ENCODE data around the gene SHISA5. TPM values are rescaled to one million over a fixed set of nuclear protein-coding genes. Genes with fewer than 3 reads are reported as not detected.
A peak's percentile ranks its signal among the peaks of the same experiment; 100 is the strongest.

The SHISA5 gene
- total and polyA plus RNA-seq, 2 donors from 2014 or later = 157 to 214 TPM

DNA sequence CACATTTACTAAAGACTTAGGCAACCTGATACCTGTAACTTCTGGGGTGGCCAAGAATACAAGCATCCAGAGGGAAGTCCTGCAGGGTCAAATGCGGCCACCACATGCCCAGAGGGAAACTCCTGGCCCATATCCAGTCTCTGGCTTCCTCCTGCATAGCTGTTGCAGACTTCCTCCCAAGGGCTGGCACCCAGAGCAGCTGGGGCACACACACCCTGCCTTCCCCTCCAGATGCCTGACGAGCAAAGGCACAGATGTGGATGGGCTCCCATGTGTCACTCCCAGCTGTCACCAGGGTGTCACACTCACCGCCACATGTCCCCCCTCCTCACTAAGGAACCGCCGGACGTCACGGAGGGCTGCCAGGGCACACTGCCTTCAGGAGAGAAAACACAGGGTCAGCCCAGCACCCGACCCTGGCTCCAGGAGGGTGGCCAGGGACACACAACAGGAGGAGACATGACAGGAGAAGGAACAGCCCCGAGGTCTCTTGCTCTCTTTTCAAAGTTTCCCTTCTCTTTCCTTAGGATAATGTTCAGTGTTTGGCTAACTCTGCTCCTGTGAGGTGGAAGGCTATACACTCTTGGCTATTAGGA is 39.4 kb upstream of the SHISA5 start:
- H3K27me3 ChIP-seq (ENCODE audit: control insufficient read depth, insufficient read depth, low read length) = no peaks in the 10 kb centered on the region
- H3K4me3 ChIP-seq (ENCODE audit: low read length in 3 of 3) = no peak overlapping the region
- FAIRE-seq (no peak), DNase-seq (peak in 1 of 5 donors; percentile 73)
- TF ChIP-seq, protein P1, sequence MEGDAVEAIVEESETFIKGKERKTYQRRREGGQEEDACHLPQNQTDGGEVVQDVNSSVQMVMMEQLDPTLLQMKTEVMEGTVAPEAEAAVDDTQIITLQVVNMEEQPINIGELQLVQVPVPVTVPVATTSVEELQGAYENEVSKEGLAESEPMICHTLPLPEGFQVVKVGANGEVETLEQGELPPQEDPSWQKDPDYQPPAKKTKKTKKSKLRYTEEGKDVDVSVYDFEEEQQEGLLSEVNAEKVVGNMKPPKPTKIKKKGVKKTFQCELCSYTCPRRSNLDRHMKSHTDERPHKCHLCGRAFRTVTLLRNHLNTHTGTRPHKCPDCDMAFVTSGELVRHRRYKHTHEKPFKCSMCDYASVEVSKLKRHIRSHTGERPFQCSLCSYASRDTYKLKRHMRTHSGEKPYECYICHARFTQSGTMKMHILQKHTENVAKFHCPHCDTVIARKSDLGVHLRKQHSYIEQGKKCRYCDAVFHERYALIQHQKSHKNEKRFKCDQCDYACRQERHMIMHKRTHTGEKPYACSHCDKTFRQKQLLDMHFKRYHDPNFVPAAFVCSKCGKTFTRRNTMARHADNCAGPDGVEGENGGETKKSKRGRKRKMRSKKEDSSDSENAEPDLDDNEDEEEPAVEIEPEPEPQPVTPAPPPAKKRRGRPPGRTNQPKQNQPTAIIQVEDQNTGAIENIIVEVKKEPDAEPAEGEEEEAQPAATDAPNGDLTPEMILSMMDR (IDR thresholded peaks at IDR 0.05; ENCODE audit: borderline replicate concordance, extremely low read depth, insufficient read depth) = no peak
- no peaks in the 10 kb centered on the region for H3K9me3 ChIP-seq (ENCODE audit: control insufficient read depth in 2 of 3, insufficient read depth in 1 of 3, low read length in 3 of 3)
- peaks cover 0 to 3% (median under 1%) of the 10 kb centered on the region in 3 donors for H3K4me1 ChIP-seq (ENCODE audit: control insufficient read depth in 2 of 3, insufficient read depth in 2 of 3, low read depth in 1 of 3, low read length in 3 of 3)
- H3K27ac ChIP-seq (ENCODE audit: low read depth in 2 of 2, low read length in 2 of 2) = no peak overlapping the region
- no peak overlapping the region for H3K9ac ChIP-seq (ENCODE audit: low read length in 3 of 3)
- intact Hi-C loops (cut with DNase I) = no loop called here
- H3K36me3 ChIP-seq (ENCODE audit: control insufficient read depth in 2 of 3, insufficient read depth in 3 of 3, low read length in 3 of 3) = peaks cover 0 to 2% (median 0%) of the 10 kb centered on the region in 3 donors

DNA sequence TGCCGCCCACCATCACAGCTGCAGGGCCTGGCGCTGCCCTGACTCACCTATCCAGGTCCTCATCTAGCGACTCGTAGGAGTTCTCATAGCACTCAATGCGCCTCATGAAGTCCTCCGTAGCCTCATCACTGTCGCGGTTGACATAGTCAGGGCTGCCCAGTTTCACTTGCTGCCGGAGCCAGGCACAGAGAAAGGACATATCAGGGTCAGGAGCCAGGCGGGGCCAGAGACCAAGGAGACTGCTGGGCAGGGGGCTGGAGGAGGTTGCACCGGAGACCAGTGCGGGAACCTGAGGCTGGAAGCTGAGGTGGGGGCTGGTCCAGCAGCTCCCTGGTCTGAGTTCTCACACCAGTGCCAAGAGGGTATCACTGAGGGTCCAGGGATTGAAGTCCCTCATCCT is 34.5 kb upstream of the SHISA5 start:
- no peaks in the 10 kb centered on the region for H3K27me3 ChIP-seq (ENCODE audit: control insufficient read depth, insufficient read depth, low read length)
- H3K36me3 ChIP-seq (ENCODE audit: control insufficient read depth in 2 of 3, insufficient read depth in 3 of 3, low read length in 3 of 3) = peaks cover 0 to 3% (median 0%) of the 10 kb centered on the region in 3 donors
- H3K27ac ChIP-seq (ENCODE audit: low read depth in 2 of 2, low read length in 2 of 2) = no peak overlapping the region
- TF ChIP-seq, protein P1 (IDR thresholded peaks at IDR 0.05; ENCODE audit: borderline replicate concordance, extremely low read depth, insufficient read depth) = no peak
- no peaks in the 10 kb centered on the region for H3K9me3 ChIP-seq (ENCODE audit: control insufficient read depth in 2 of 3, insufficient read depth in 1 of 3, low read length in 3 of 3)
- no peak overlapping the region for H3K4me3 ChIP-seq (ENCODE audit: low read length in 3 of 3)
- intact Hi-C loops (cut with DNase I) = no loop called here
- DNase-seq (peak in 1 of 5 donors; percentile 56), FAIRE-seq (no peak)
- H3K9ac ChIP-seq (ENCODE audit: low read length in 3 of 3) = no peak overlapping the region
- H3K4me1 ChIP-seq (ENCODE audit: control insufficient read depth in 2 of 3, insufficient read depth in 2 of 3, low read depth in 1 of 3, low read length in 3 of 3) = peaks cover 0 to 2% (median 0%) of the 10 kb centered on the region in 3 donors

DNA sequence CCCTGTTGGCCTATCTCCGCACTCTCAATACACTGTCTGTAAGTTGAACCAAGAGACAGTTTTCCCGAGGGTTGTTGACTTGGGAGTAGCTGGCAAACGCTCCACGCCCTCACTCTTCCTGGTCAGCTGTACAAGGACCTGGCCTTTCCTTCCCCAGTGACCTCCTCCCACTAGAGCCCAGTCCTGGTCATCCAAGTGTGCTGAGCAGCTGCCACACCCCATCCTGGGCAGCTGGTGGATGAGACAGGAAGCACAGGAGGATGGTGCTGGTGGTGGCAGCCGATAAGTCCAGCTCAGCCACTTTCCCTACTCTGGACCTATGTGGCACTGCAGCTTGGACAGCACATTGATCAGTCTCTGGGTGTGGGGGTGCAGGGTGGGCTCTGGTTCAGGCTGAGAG is 32.8 kb upstream of the SHISA5 start:
- Histone ChIP-seq H3K9ac (ENCODE audit: low read length in 3 of 3) (no peak overlapping the region), H3K36me3 (ENCODE audit: control insufficient read depth in 2 of 3, insufficient read depth in 3 of 3, low read length in 3 of 3) (peaks cover 0 to 3% (median 0%) of the 10 kb centered on the region in 3 donors), H3K27ac (ENCODE audit: low read depth in 2 of 2, low read length in 2 of 2) (no peak overlapping the region), H3K4me1 (ENCODE audit: control insufficient read depth in 2 of 3, insufficient read depth in 2 of 3, low read depth in 1 of 3, low read length in 3 of 3) (no peaks in the 10 kb centered on the region), H3K9me3 (ENCODE audit: control insufficient read depth in 2 of 3, insufficient read depth in 1 of 3, low read length in 3 of 3) (no peaks in the 10 kb centered on the region), H3K27me3 (ENCODE audit: control insufficient read depth, insufficient read depth, low read length) (no peaks in the 10 kb centered on the region), H3K4me3 (ENCODE audit: low read length in 3 of 3) (no peak overlapping the region)
- TF ChIP-seq, protein P1 (IDR thresholded peaks at IDR 0.05; ENCODE audit: borderline replicate concordance, extremely low read depth, insufficient read depth) = no peak
- no peak for FAIRE-seq
- intact Hi-C loops (cut with DNase I) = no loop called here
- DNase-seq = no peak

DNA sequence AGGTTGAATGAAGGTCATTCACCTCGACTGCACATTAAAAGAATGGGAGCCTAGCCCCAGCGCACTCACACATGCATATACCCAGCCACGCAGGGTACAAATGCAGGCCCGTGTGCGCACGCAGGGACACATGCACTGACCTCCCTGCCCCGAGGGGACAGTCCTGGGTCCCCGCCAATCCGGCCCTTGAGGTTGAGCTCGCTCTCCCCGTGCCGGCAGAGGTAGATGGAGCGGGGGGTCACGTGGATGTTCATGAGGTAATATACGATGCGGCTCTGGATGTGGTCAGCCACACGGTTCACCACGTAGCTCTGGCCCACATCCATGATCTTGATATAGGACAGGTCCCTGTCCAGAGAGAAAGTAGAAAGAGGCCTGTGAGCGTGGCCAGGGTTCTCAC is 32.1 kb upstream of the SHISA5 start:
- peaks cover 0 to 3% (median 0%) of the 10 kb centered on the region in 3 donors for H3K36me3 ChIP-seq (ENCODE audit: control insufficient read depth in 2 of 3, insufficient read depth in 3 of 3, low read length in 3 of 3)
- H3K4me3 ChIP-seq (ENCODE audit: low read length in 3 of 3) = no peak overlapping the region
- H3K4me1 ChIP-seq (ENCODE audit: control insufficient read depth in 2 of 3, insufficient read depth in 2 of 3, low read depth in 1 of 3, low read length in 3 of 3) = no peaks in the 10 kb centered on the region
- FAIRE-seq = no peak
- TF ChIP-seq, protein P1 (IDR thresholded peaks at IDR 0.05; ENCODE audit: borderline replicate concordance, extremely low read depth, insufficient read depth) = no peak
- H3K9me3 ChIP-seq (ENCODE audit: control insufficient read depth in 2 of 3, insufficient read depth in 1 of 3, low read length in 3 of 3) = no peaks in the 10 kb centered on the region
- H3K27ac ChIP-seq (ENCODE audit: low read depth in 2 of 2, low read length in 2 of 2) = no peak overlapping the region
- intact Hi-C loops (cut with DNase I) = no loop called here
- H3K27me3 ChIP-seq (ENCODE audit: control insufficient read depth, insufficient read depth, low read length) = no peaks in the 10 kb centered on the region
- no peak for DNase-seq
- H3K9ac ChIP-seq (ENCODE audit: low read length in 3 of 3) = no peak overlapping the region
